ENCODE data around the gene FLYWCH1.

FLYWCH1 gene

DNA sequence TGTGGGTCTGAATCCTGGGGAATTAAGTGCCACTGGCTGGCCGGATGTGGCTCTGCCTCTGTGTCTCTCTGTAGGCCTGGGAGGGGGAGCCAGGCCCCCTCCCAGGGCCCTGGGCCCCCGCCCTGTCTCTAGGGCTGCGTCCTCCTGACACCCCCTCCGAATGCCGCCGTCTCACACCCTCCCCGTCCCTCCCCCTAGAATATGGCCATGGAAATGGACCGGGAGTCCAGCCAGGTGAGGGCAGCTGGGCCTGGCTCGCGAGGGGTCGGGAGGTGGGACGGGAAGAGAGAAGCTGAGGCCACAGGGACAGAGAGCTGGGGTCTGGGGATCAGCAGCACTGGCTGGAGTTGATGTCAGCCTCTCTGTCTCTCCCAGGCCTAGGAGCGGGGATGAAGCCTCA is 84.6 kb downstream of the FLYWCH1 start:
- Histone ChIP-seq H3K27ac (ENCODE audit: low read depth, low read length) (no peak overlapping the region), H3K27me3 (ENCODE audit: control insufficient read depth, insufficient read depth, low read length) (peaks cover 3% of the 10 kb centered on the region), H3K9ac (ENCODE audit: low read length) (no peak overlapping the region)

DNA sequence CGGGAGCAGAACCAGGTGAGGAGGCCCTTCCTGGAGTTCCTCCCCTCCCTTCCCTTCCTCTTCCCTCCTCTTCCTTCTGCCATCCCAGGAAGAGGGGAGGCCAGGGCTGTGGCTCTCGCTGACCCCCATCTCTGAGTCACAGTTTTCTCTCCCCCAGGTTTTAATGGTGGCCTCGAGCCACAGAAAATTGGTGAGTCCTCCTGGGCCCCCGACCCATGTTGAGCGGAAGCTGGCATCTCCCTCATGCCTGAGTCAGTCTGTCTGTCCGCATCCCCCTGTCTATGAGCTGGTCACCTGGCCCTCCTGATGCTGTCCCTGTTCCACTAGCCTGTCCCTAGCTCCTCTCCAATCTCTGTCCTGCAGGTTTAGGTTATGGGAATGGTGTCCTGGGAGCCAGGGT is 88.2 kb downstream of the FLYWCH1 start:
- no peaks in the 10 kb centered on the region for H3K36me3 ChIP-seq (ENCODE audit: control insufficient read depth, insufficient read depth, low read length)
- H3K27ac ChIP-seq (ENCODE audit: low read depth, low read length): no peak overlapping the region
- no peak overlapping the region for H3K4me3 ChIP-seq (ENCODE audit: low read length)
- H3K9ac ChIP-seq (ENCODE audit: low read length): no peak overlapping the region
- peaks cover 3% of the 10 kb centered on the region for H3K27me3 ChIP-seq (ENCODE audit: control insufficient read depth, insufficient read depth, low read length)
- H3K4me1 ChIP-seq (ENCODE audit: control insufficient read depth, insufficient read depth, low read length): no peaks in the 10 kb centered on the region

More for the DNA sequence above, 84.6 kb downstream of the FLYWCH1 start:
- Histone ChIP-seq H3K36me3 (ENCODE audit: control insufficient read depth, insufficient read depth, low read length) (no peaks in the 10 kb centered on the region), H3K4me1 (ENCODE audit: control insufficient read depth, insufficient read depth, low read length) (no peaks in the 10 kb centered on the region), H3K4me3 (ENCODE audit: low read length) (no peak overlapping the region)

DNA sequence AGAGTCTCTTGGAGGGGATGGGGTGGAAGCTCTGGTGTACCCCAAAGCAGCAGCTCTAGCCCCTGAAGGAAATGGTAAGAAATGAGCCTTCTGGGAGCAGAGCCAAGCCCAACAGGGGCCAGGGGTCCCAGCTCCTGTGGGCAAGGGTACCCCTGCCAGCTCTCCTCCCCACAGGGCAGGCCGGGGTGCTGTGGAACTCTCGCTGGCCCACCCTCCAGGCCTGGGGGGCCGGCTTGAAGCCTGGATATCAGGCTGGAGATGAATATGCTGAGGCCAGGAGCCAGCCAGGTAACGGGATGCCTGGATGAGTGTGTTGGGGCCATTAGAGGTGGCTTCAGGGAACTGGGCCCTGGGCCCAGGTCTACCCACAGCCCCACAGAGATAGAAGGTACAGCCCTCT is 88.8 kb downstream of the FLYWCH1 start:
- no peaks in the 10 kb centered on the region for H3K4me1 ChIP-seq (ENCODE audit: control insufficient read depth, insufficient read depth, low read length)
- H3K9ac ChIP-seq (ENCODE audit: low read length): no peak overlapping the region
- H3K36me3 ChIP-seq (ENCODE audit: control insufficient read depth, insufficient read depth, low read length): no peaks in the 10 kb centered on the region
- H3K4me3 ChIP-seq (ENCODE audit: low read length): no peak overlapping the region
- no peak overlapping the region for H3K27ac ChIP-seq (ENCODE audit: low read depth, low read length)
- peaks cover 3% of the 10 kb centered on the region for H3K27me3 ChIP-seq (ENCODE audit: control insufficient read depth, insufficient read depth, low read length)
